IMR-90 (cell line): ENCODE data around the gene THY1. TPM values are rescaled to one million over a fixed set of nuclear protein-coding genes. Genes with fewer than 3 reads are reported as not detected.

ENCODE experiments used
- ATAC-seq: fragments of 200-7000 bp; cut with Tn5 transposase; 2 replicates; pipeline ENCODE4 v1.9.1; 2020; ENCODE audit warnings: low read depth, mild to moderate bottlenecking, moderate library complexity
- BruUV-seq: library from RNA; stranded (reverse); fragments of 400-500 nt; replicated peaks from 2 replicates; lab custom pipeline; 2021; lab: Mats Ljungman, UMichigan
- CTCF ChIA-PET: fragments of 300-600 bp; formaldehyde crosslinking; extraction: SDS; loops from one replicate; lab custom pipeline; 2021; ENCODE audit warnings: antibody characterized with exemption; lab: Yijun Ruan, JAX
- POLR2A ChIA-PET: fragments of 300-600 bp; sonication (Branson Sonifier 250); formaldehyde crosslinking; loops from one replicate; lab custom pipeline; 2022; ENCODE audit warnings: antibody characterized with exemption; ENCODE audit not compliant: unreplicated experiment; lab: Charles Lee
- DNase-seq: peaks from one replicate; pipeline ENCODE4 v3.0.0; 2013
- H2AFZ ChIP-seq: replicated peaks from 2 replicates; pipeline ENCODE3; 2013; ENCODE audit warnings: low read length, mild to moderate bottlenecking; ENCODE audit not compliant: poor library complexity
- H2AK5ac ChIP-seq: 2 replicates; pipeline ENCODE4 v1.6.1; 2013; ENCODE audit warnings: low read depth, low read length, inconsistent platforms
- H2AK9ac ChIP-seq: replicated peaks from 2 replicates; pipeline ENCODE3; 2013; ENCODE audit warnings: mild to moderate bottlenecking, low read depth, low read length, moderate library complexity; ENCODE audit not compliant: poor library complexity
- H2BK120ac ChIP-seq: 2 replicates; pipeline ENCODE4 v1.6.1; 2013; ENCODE audit warnings: low read depth, low read length, inconsistent platforms
- H2BK15ac ChIP-seq: 3 replicates; pipeline ENCODE4 v1.6.1; 2013; ENCODE audit warnings: low read depth, low read length, inconsistent platforms
- H2BK20ac ChIP-seq: 2 replicates; pipeline ENCODE4 v1.6.1; 2013; ENCODE audit warnings: low read depth, mild to moderate bottlenecking, inconsistent platforms, low read length, moderate library complexity
- H2BK5ac ChIP-seq: 2 replicates; pipeline ENCODE4 v1.6.1; 2013; ENCODE audit warnings: mild to moderate bottlenecking, low read depth, low read length, inconsistent platforms; ENCODE audit not compliant: poor library complexity, severe bottlenecking
- H3K14ac ChIP-seq: replicated peaks from 2 replicates; pipeline ENCODE4 v1.6.1; 2013; ENCODE audit warnings: low read depth, low read length, inconsistent platforms
- H3K18ac ChIP-seq: 2 replicates; pipeline ENCODE4 v1.6.1; 2013; ENCODE audit warnings: low read depth, low read length, control low read depth
- H3K23ac ChIP-seq: 2 replicates; pipeline ENCODE4 v1.6.1; 2013; ENCODE audit warnings: low read depth, low read length, inconsistent platforms
- H3K27ac ChIP-seq: 2 replicates; pipeline ENCODE4 v1.5.1; 2013; ENCODE audit warnings: mild to moderate bottlenecking, control low read depth, low read length; ENCODE audit not compliant: insufficient read depth
- H3K27me3 ChIP-seq: 2 replicates; pipeline ENCODE4 v1.6.1; 2013; ENCODE audit warnings: low read length; ENCODE audit not compliant: control insufficient read depth, insufficient read depth
- H3K36me3 ChIP-seq: 2 replicates; pipeline ENCODE4 v1.6.1; 2013; ENCODE audit warnings: low read length, mixed read lengths; ENCODE audit not compliant: control insufficient read depth, insufficient read depth
- H3K4ac ChIP-seq: 2 replicates; pipeline ENCODE4 v1.6.1; 2013; ENCODE audit warnings: low read depth, low read length, inconsistent platforms
- H3K4me1 ChIP-seq: 2 replicates; pipeline ENCODE4 v1.6.1; 2013; ENCODE audit warnings: low read length, mixed read lengths; ENCODE audit not compliant: control insufficient read depth, insufficient read depth
- H3K4me2 ChIP-seq: 2 replicates; pipeline ENCODE4 v1.6.1; 2013; ENCODE audit warnings: low read depth, mild to moderate bottlenecking, control low read depth, low read length, moderate library complexity
- H3K4me3 ChIP-seq: 2 replicates; pipeline ENCODE4 v1.5.1; 2013; ENCODE audit warnings: low read depth, mild to moderate bottlenecking, control low read depth, low read length, moderate library complexity; ENCODE audit not compliant: insufficient read depth
- H3K56ac ChIP-seq: 2 replicates; pipeline ENCODE4 v1.6.1; 2013; ENCODE audit warnings: low read length, inconsistent platforms; ENCODE audit not compliant: insufficient read depth; ENCODE audit errors: extremely low read depth
- H3K79me1 ChIP-seq, 2 experiments: 2 replicates each; pipeline ENCODE4 v1.6.1; 2013; ENCODE audit warnings: low read length in 2 of 2, inconsistent platforms in 1 of 2, low read depth in 1 of 2
- H3K9ac ChIP-seq: 2 replicates; pipeline ENCODE4 v1.6.1; 2013; ENCODE audit warnings: low read depth, low read length, control low read depth
- H3K9me1 ChIP-seq: 2 replicates; pipeline ENCODE4 v1.6.1; 2013; ENCODE audit warnings: low read length, inconsistent platforms; ENCODE audit not compliant: insufficient read depth
- H3K9me3 ChIP-seq: 2 replicates; pipeline ENCODE4 v1.6.1; 2013; ENCODE audit warnings: low read length; ENCODE audit not compliant: control insufficient read depth, insufficient read depth
- H4K20me1 ChIP-seq: 2 replicates; pipeline ENCODE4 v1.6.1; 2013; ENCODE audit warnings: low read length, inconsistent platforms; ENCODE audit not compliant: insufficient read depth
- H4K5ac ChIP-seq: 2 replicates; pipeline ENCODE4 v1.6.1; 2013; ENCODE audit warnings: mild to moderate bottlenecking, low read depth, low read length, control low read depth
- H4K8ac ChIP-seq, 2 experiments: 2 replicates each; pipeline ENCODE4 v1.6.1; 2013; ENCODE audit warnings: low read depth in 2 of 2, low read length in 2 of 2, control low read depth in 1 of 2, inconsistent platforms in 1 of 2
- H4K91ac ChIP-seq: 2 replicates; pipeline ENCODE4 v1.6.1; 2013; ENCODE audit warnings: low read depth, low read length, inconsistent platforms; ENCODE audit not compliant: insufficient read depth
- CEBPB ChIP-seq: IDR thresholded peaks from 2 replicates; pipeline ENCODE4 v1.6.1; 2012; ENCODE audit warnings: low read depth, low read length, improper control_type of control experiment
- CHD1 ChIP-seq: IDR thresholded peaks from 2 replicates; pipeline ENCODE4 v1.6.1; 2012; ENCODE audit warnings: low read depth, low read length, improper control_type of control experiment
- CTCF ChIP-seq: conservative IDR thresholded peaks from 2 replicates; pipeline ENCODE4 v1.5.1; 2012; ENCODE audit warnings: mild to moderate bottlenecking, low read depth, low read length, improper control_type of control experiment
- MAFK ChIP-seq: IDR thresholded peaks from 2 replicates; pipeline ENCODE4 v1.6.1; 2012; ENCODE audit warnings: low read depth, low read length, improper control_type of control experiment
- MAZ ChIP-seq: IDR thresholded peaks from 2 replicates; pipeline ENCODE4 v1.6.1; 2012; ENCODE audit warnings: low read depth, mild to moderate bottlenecking, low read length, improper control_type of control experiment, moderate library complexity, borderline replicate concordance
- MXI1 ChIP-seq: IDR thresholded peaks from 2 replicates; pipeline ENCODE4 v1.6.1; 2012; ENCODE audit warnings: low read depth, mild to moderate bottlenecking, low read length, moderate library complexity, borderline replicate concordance
- POLR2A ChIP-seq: IDR thresholded peaks from 2 replicates; pipeline ENCODE4 v1.6.1; 2012; ENCODE audit warnings: mild to moderate bottlenecking, low read depth, low read length
- RAD21 ChIP-seq: IDR thresholded peaks from 2 replicates; pipeline ENCODE4 v1.6.1; 2012; ENCODE audit warnings: low read length, improper control_type of control experiment
- RCOR1 ChIP-seq: IDR thresholded peaks from 2 replicates; pipeline ENCODE4 v1.6.1; 2012; ENCODE audit warnings: mild to moderate bottlenecking, low read length, improper control_type of control experiment; ENCODE audit not compliant: insufficient replicate concordance
- RFX5 ChIP-seq: IDR thresholded peaks from 2 replicates; pipeline ENCODE4 v1.8.0; 2012; ENCODE audit warnings: low read depth, mild to moderate bottlenecking, low read length, moderate library complexity
- SMC3 ChIP-seq: fragments of 150-350 bp; IDR thresholded peaks from 2 replicates; pipeline ENCODE4 v1.6.1; 2016; ENCODE audit warnings: low read depth, mild to moderate bottlenecking, antibody characterized with exemption, low read length, moderate library complexity
- WGBS, 2 experiments: methylation state at CpG; one replicate each; pipeline versions ENCODE4 v1.1.5 to v1.1.7; 2013; ENCODE audit warnings: missing lambda C conversion rate in 2 of 2; ENCODE audit not compliant: insufficient read length in 1 of 2; ENCODE audit errors: extremely low coverage in 2 of 2; 5-methylcytosine and 5-hydroxymethylcytosine counted together
- dilution Hi-C: fragments of 300-500 bp; cut with HindIII; formaldehyde crosslinking; loops from one replicate; pipeline ENCODE4 v1.14.3; 2018; ENCODE audit warnings: low sequenced_read_pairs; ENCODE audit not compliant: unreplicated experiment
- in situ Hi-C: fragments of 300-500 bp; cut with MboI; formaldehyde crosslinking; loops from 3 replicates; pipeline ENCODE4 v1.14.3; 2019; ENCODE audit warnings: low sequenced_read_pairs, inconsistent platforms, mixed read lengths
- intact Hi-C: fragments of 100-400 bp; cut with micrococcal nuclease; formaldehyde crosslinking; loops from 2 replicates; pipeline ENCODE4 v1.10.0; 2022
- polyA plus RNA-seq, 3 experiments: library from polyadenylated mRNA; depleted of rRNA; stranded (reverse); fragments of >200 nt; gene quantifications; 2 replicates each; pipeline ENCODE4 v1.2.3, GENCODE V29; 2012; ENCODE audit warnings: low replicate concordance in 1 of 3
- total RNA-seq: library from RNA; depleted of rRNA; stranded (reverse); fragments of >200 nt; gene quantifications from 2 replicates; pipeline ENCODE4 v1.2.3, GENCODE V29; 2012

Gene THY1
- total and polyA plus RNA-seq, 2 of the 4 experiments (the other 2 are of a cell fraction), result 703 to 2,603 TPM

- no TSS peak for BruUV-seq
- CTCF ChIA-PET, result interaction anchor here (1.0 kb wide), 1 partner anchor 33 kb away, joined by 3 read pairs; the partner anchor contains the start of gene USP2
Measured at GRCh38 chr11:119414321-119414720, 8.7 kb downstream of the THY1 start.

More at GRCh38 chr11:119414321-119414720, 8.7 kb downstream of the THY1 start:
- Histone ChIP-seq H3K56ac (no peak overlapping the region), H2AK5ac (no peak overlapping the region), H3K27ac (no peak overlapping the region), H4K20me1 (peaks cover 21% of the 10 kb centered on the region), H3K36me3 (peaks cover 11% of the 10 kb centered on the region), H3K4me3 (no peak overlapping the region), H2BK20ac (no peak overlapping the region), H3K14ac (no peak overlapping the region), H2BK5ac (no peak overlapping the region), H4K91ac (no peak overlapping the region), H3K9me1 (peaks cover 28% of the 10 kb centered on the region), H4K8ac (no peak overlapping the region), H3K27me3 (peaks cover 2% of the 10 kb centered on the region; the same call in 1 of the 2 replicates), H4K5ac (no peak overlapping the region), H3K4ac (no peak overlapping the region), H2BK15ac (no peak overlapping the region), H3K23ac (no peak overlapping the region), H2BK120ac (no peak overlapping the region), H3K79me1 (peaks cover 10 to 27% of the 10 kb centered on the region in 2 experiments; a peak in 3 of 4 replicates), H3K9ac (no peak overlapping the region), H3K4me2 (no peak overlapping the region), H2AFZ (no peak overlapping the region), H3K4me1 (peaks cover 16% of the 10 kb centered on the region), H3K9me3 (no peaks in the 10 kb centered on the region; the same call in 1 of the 2 replicates), H3K18ac (no peak overlapping the region), H2AK9ac (no peak overlapping the region)
- WGBS, 2 experiments, result no CpG with 5 or more reads among the region's 2 CpGs
- POLR2A ChIA-PET, result interaction anchor here (0.6 kb wide), 1 partner anchor 81 kb away, joined by 4 read pairs; no protein-coding TSS in a partner anchor
- in situ Hi-C loops, result no loop called here
- intact Hi-C loops, result no loop called here
- no peak for DNase-seq
- dilution Hi-C loops, result no loop called here
- ATAC-seq, result no peak
- TF ChIP-seq SMC3 (no peak), CTCF (no peak), POLR2A (no peak), MAZ (no peak), RAD21 (no peak), RFX5 (no peak), MAFK (no peak), CHD1 (no peak), MXI1 (no peak), RCOR1 (no peak), CEBPB (no peak)
